ENCODE results near the gene RBM33.

Gene RBM33

DNA sequence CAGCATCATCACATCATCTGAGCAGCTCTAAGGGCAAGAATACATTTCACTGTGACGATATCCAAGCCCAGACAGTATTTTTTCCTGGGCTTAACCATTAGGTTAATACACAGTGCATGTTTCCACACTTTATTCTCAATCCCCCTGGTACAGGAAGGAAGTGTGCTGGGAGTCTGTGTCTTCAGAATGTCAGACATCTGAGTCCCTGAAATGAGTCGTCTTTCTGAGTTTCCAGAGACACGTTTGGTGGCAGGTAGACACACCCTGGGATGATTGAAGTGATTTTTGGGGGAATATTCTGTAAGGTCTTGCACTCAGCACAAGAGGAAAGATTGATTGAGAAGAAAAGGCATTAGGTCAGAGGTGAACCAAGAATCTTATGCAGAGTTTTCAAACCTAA is 180.9 kb downstream of the RBM33 start:
- no peak for DNase-seq (ENCODE audit: low spot score)

DNA sequence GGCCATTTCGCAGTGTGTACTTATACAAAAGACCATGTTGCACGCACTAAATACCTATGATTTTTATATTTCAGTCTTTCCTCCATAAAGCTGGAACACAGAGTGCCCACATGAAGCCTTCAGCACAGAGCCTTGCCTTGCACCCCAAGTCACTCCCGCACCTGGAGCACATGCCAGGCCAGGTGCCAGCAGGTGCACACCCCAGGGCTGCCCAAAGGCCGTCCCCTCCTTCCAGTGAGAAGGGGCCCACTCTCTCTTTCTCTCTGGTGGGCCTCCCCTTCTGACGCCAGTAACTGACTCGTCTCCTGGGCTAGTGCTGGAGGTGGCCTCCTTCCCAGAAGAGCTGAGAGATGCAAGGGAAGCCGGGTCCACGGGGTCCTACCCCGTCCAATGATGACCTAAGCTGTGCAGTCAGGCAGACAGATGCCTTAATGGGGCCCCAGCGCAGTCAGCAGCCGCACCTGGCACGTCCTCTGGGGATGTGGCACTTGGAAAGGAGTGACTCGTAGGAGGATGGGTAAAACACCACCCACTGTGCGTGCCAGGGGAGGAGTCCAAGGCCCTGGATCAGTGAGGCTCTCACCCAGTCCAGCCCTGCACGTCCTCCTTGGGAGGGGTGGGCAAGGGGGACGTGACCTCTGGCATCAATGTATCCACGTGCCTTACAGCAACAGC is 185.5 kb downstream of the RBM33 start:
- no peak for DNase-seq (ENCODE audit: low spot score)

All from ecto neural progenitor cell (in vitro differentiated cells).